WTC11 (cell line): ENCODE measurements around the gene ACSS3. TPM values are rescaled to one million over a fixed set of nuclear protein-coding genes. Genes with fewer than 3 reads are reported as not detected.

Experiments used
- ATAC-seq: fragments of 200-7000 bp; cut with Tn5 transposase; 2 replicates; pipeline ENCODE4 v1.10.0; 2021; ENCODE audit warnings: mild to moderate bottlenecking, moderate library complexity
- CTCF ChIA-PET: fragments of 300-600 bp; sonication (Branson Sonifier 250); formaldehyde crosslinking; loops from one replicate; lab custom pipeline; 2021; ENCODE audit warnings: antibody characterized with exemption; lab: Charles Lee
- POLR2A ChIA-PET: fragments of 350-600 bp; sonication (Branson Sonifier 250); formaldehyde crosslinking; loops from one replicate; lab custom pipeline; 2021; ENCODE audit warnings: antibody characterized with exemption; lab: Charles Lee
- DNase-seq: peaks from one replicate; pipeline ENCODE4 v3.0.0; 2021; ENCODE audit warnings: low spot score
- H3K27ac Mint-ChIP-seq: 2 replicates; pipeline ENCODE4 v1.8.0; 2021; ENCODE audit warnings: mixed read lengths
- H3K27me3 Mint-ChIP-seq: 2 replicates; pipeline ENCODE4 v1.8.0; 2021; ENCODE audit warnings: low read depth, mild to moderate bottlenecking, moderate library complexity, mixed read lengths
- H3K36me3 Mint-ChIP-seq: 2 replicates; pipeline ENCODE4 v1.8.0; 2021; ENCODE audit warnings: mixed read lengths
- H3K4me1 Mint-ChIP-seq: 2 replicates; pipeline ENCODE4 v1.8.0; 2022; ENCODE audit warnings: mixed read lengths
- H3K4me3 Mint-ChIP-seq: 2 replicates; pipeline ENCODE4 v1.8.0; 2021; ENCODE audit warnings: mild to moderate bottlenecking, moderate library complexity, mixed read lengths
- H3K9me3 Mint-ChIP-seq: 2 replicates; pipeline ENCODE4 v1.8.0; 2021; ENCODE audit warnings: mixed read lengths
- CREM ChIP-seq: sonication (generic); formaldehyde crosslinking; IDR thresholded peaks from 2 replicates; pipeline ENCODE4 v1.8.1; 2022; ENCODE audit warnings: mild to moderate bottlenecking, missing genetic modification reagents, moderate library complexity
- ESRRA ChIP-seq: sonication (generic); formaldehyde crosslinking; IDR thresholded peaks from 2 replicates; pipeline ENCODE4 v1.8.1; 2022; ENCODE audit warnings: mild to moderate bottlenecking, missing genetic modification reagents, borderline replicate concordance
- RORB ChIP-seq: fragments of 250-450 bp; sonication (Bioruptor Pico); IDR thresholded peaks from 2 replicates; pipeline ENCODE4 v1.9.0; 2021; ENCODE audit warnings: mild to moderate bottlenecking
- SMAD4 ChIP-seq: sonication (generic); formaldehyde crosslinking; IDR thresholded peaks from 2 replicates; pipeline ENCODE4 v1.8.0; 2022; ENCODE audit warnings: mild to moderate bottlenecking, missing genetic modification reagents
- ZBTB21 ChIP-seq: sonication (generic); formaldehyde crosslinking; IDR thresholded peaks from 2 replicates; pipeline ENCODE4 v1.8.1; 2023; ENCODE audit warnings: mild to moderate bottlenecking, missing genetic modification reagents, borderline replicate concordance
- ZNF396 ChIP-seq: fragments of 250-450 bp; sonication (Bioruptor Pico); IDR thresholded peaks from 2 replicates; pipeline ENCODE4 v1.8.0; 2021; ENCODE audit warnings: mild to moderate bottlenecking, moderate library complexity, borderline replicate concordance
- ZNF423 ChIP-seq: fragments of 250-450 bp; sonication (Bioruptor Pico); IDR thresholded peaks from 2 replicates; pipeline ENCODE4 v2.1.2; 2022; ENCODE audit warnings: mild to moderate bottlenecking, moderate library complexity
- total RNA-seq: library from RNA; stranded (reverse); gene quantifications from 3 replicates; pipeline ENCODE4 v1.2.3, GENCODE V29; 2021
- TF ChIP-seq, protein P1 (sequence below): sonication (generic); formaldehyde crosslinking; IDR thresholded peaks from 2 replicates; pipeline ENCODE4 v1.8.0; 2023; ENCODE audit warnings: missing genetic modification reagents, mild to moderate bottlenecking, borderline replicate concordance
- TF ChIP-seq, protein P2 (sequence below): sonication (generic); formaldehyde crosslinking; IDR thresholded peaks from 2 replicates; pipeline ENCODE4 v1.8.0; 2022; ENCODE audit warnings: missing genetic modification reagents
- TF ChIP-seq, protein P3 (sequence below): fragments of 250-450 bp; sonication (Bioruptor Pico); IDR thresholded peaks from 2 replicates; pipeline ENCODE4 v1.9.0; 2021; ENCODE audit warnings: moderate library complexity, mild to moderate bottlenecking, inconsistent platforms, borderline replicate concordance
- TF ChIP-seq, protein P4 (sequence below): fragments of 250-450 bp; sonication (Bioruptor Pico); IDR thresholded peaks from 2 replicates; pipeline ENCODE4 v1.8.0; 2021; ENCODE audit warnings: mild to moderate bottlenecking
- TF ChIP-seq, protein P5 (sequence below): sonication (generic); formaldehyde crosslinking; IDR thresholded peaks from 2 replicates; pipeline ENCODE4 v1.8.1; 2022; ENCODE audit warnings: mild to moderate bottlenecking, moderate library complexity, missing genetic modification reagents
- TF ChIP-seq, protein P6 (sequence below): sonication (generic); formaldehyde crosslinking; IDR thresholded peaks from 2 replicates; pipeline ENCODE4 v1.8.0; 2022; ENCODE audit warnings: mild to moderate bottlenecking, missing genetic modification reagents

Gene ACSS3
- total RNA-seq, 1 experiment from 2014 or later = 18.6 TPM

DNA sequence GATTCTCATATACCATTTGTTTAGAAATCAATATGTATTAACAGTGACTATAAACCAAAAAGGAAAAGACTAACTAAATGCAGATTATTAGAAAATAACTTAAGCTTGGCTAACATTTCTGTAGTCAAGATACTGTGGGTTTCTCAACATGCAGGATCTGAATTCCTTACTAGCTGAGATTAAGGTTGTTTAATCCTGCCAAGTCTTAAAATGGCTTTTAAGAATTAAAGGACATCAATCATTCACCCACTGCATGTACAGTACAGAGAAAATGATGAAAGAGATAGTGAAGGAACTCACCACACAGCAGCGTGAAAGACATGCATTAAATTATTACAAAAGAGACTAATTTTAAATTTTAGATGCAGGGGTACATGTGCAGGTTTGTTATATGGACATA lies 3.8 kb downstream of the ACSS3 start (continued):
- TF ChIP-seq, protein P1, sequence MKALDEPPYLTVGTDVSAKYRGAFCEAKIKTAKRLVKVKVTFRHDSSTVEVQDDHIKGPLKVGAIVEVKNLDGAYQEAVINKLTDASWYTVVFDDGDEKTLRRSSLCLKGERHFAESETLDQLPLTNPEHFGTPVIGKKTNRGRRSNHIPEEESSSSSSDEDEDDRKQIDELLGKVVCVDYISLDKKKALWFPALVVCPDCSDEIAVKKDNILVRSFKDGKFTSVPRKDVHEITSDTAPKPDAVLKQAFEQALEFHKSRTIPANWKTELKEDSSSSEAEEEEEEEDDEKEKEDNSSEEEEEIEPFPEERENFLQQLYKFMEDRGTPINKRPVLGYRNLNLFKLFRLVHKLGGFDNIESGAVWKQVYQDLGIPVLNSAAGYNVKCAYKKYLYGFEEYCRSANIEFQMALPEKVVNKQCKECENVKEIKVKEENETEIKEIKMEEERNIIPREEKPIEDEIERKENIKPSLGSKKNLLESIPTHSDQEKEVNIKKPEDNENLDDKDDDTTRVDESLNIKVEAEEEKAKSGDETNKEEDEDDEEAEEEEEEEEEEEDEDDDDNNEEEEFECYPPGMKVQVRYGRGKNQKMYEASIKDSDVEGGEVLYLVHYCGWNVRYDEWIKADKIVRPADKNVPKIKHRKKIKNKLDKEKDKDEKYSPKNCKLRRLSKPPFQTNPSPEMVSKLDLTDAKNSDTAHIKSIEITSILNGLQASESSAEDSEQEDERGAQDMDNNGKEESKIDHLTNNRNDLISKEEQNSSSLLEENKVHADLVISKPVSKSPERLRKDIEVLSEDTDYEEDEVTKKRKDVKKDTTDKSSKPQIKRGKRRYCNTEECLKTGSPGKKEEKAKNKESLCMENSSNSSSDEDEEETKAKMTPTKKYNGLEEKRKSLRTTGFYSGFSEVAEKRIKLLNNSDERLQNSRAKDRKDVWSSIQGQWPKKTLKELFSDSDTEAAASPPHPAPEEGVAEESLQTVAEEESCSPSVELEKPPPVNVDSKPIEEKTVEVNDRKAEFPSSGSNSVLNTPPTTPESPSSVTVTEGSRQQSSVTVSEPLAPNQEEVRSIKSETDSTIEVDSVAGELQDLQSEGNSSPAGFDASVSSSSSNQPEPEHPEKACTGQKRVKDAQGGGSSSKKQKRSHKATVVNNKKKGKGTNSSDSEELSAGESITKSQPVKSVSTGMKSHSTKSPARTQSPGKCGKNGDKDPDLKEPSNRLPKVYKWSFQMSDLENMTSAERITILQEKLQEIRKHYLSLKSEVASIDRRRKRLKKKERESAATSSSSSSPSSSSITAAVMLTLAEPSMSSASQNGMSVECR (CRISPR knock-in tag) = no peak
- TF ChIP-seq ESRRA (CRISPR knock-in tag) (no peak), ZBTB21 (CRISPR knock-in tag) (no peak), ZNF396 (no peak), CREM (no peak), SMAD4 (CRISPR knock-in tag) (no peak), ZNF423 (CRISPR knock-in tag) (no peak), RORB (CRISPR knock-in tag) (no peak)
- TF ChIP-seq, protein P2, sequence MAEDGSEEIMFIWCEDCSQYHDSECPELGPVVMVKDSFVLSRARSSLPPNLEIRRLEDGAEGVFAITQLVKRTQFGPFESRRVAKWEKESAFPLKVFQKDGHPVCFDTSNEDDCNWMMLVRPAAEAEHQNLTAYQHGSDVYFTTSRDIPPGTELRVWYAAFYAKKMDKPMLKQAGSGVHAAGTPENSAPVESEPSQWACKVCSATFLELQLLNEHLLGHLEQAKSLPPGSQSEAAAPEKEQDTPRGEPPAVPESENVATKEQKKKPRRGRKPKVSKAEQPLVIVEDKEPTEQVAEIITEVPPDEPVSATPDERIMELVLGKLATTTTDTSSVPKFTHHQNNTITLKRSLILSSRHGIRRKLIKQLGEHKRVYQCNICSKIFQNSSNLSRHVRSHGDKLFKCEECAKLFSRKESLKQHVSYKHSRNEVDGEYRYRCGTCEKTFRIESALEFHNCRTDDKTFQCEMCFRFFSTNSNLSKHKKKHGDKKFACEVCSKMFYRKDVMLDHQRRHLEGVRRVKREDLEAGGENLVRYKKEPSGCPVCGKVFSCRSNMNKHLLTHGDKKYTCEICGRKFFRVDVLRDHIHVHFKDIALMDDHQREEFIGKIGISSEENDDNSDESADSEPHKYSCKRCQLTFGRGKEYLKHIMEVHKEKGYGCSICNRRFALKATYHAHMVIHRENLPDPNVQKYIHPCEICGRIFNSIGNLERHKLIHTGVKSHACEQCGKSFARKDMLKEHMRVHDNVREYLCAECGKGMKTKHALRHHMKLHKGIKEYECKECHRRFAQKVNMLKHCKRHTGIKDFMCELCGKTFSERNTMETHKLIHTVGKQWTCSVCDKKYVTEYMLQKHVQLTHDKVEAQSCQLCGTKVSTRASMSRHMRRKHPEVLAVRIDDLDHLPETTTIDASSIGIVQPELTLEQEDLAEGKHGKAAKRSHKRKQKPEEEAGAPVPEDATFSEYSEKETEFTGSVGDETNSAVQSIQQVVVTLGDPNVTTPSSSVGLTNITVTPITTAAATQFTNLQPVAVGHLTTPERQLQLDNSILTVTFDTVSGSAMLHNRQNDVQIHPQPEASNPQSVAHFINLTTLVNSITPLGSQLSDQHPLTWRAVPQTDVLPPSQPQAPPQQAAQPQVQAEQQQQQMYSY = no peak
- TF ChIP-seq, protein P3, sequence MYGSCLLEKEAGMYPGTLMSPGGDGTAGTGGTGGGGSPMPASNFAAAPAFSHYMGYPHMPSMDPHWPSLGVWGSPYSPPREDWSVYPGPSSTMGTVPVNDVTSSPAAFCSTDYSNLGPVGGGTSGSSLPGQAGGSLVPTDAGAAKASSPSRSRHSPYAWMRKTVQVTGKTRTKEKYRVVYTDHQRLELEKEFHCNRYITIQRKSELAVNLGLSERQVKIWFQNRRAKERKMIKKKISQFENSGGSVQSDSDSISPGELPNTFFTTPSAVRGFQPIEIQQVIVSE (CRISPR knock-in tag) = no peak
- TF ChIP-seq, protein P4, sequence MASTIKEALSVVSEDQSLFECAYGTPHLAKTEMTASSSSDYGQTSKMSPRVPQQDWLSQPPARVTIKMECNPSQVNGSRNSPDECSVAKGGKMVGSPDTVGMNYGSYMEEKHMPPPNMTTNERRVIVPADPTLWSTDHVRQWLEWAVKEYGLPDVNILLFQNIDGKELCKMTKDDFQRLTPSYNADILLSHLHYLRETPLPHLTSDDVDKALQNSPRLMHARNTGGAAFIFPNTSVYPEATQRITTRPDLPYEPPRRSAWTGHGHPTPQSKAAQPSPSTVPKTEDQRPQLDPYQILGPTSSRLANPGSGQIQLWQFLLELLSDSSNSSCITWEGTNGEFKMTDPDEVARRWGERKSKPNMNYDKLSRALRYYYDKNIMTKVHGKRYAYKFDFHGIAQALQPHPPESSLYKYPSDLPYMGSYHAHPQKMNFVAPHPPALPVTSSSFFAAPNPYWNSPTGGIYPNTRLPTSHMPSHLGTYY (CRISPR knock-in tag) = no peak
- TF ChIP-seq, protein P5, sequence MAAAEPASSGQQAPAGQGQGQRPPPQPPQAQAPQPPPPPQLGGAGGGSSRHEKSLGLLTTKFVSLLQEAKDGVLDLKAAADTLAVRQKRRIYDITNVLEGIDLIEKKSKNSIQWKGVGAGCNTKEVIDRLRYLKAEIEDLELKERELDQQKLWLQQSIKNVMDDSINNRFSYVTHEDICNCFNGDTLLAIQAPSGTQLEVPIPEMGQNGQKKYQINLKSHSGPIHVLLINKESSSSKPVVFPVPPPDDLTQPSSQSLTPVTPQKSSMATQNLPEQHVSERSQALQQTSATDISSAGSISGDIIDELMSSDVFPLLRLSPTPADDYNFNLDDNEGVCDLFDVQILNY (CRISPR knock-in tag) = no peak

DNA sequence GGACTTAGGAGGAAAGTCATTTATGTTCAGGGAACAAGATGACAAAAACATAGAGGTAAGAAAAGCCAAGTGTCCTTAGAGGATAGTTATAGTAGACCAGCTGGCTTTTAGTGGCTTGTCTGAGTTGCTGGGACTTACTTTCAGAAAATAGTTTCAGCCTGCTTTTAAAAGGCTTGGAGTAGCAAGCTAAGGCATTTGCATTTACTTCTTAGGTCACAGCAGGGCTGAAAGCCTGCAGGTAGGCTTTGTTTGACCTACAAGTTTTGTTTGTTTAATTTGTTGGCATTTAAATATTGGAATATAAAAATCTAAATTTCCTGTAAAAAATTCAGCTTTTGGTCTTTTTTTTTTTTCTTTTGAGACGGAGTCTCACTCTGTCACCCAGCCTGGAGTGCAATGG lies 5.1 kb downstream of the ACSS3 start:
- Mint-ChIP-seq H3K4me1 (peaks cover 78% of the 10 kb centered on the region), H3K9me3 (no peaks in the 10 kb centered on the region), H3K36me3 (no peaks in the 10 kb centered on the region), H3K4me3 (no peak overlapping the region), H3K27me3 (peaks cover 2% of the 10 kb centered on the region), H3K27ac (peak overlapping the region; percentile 64)
- DNase-seq (no peak), ATAC-seq (peak; percentile 23)
- TF ChIP-seq, protein P6, sequence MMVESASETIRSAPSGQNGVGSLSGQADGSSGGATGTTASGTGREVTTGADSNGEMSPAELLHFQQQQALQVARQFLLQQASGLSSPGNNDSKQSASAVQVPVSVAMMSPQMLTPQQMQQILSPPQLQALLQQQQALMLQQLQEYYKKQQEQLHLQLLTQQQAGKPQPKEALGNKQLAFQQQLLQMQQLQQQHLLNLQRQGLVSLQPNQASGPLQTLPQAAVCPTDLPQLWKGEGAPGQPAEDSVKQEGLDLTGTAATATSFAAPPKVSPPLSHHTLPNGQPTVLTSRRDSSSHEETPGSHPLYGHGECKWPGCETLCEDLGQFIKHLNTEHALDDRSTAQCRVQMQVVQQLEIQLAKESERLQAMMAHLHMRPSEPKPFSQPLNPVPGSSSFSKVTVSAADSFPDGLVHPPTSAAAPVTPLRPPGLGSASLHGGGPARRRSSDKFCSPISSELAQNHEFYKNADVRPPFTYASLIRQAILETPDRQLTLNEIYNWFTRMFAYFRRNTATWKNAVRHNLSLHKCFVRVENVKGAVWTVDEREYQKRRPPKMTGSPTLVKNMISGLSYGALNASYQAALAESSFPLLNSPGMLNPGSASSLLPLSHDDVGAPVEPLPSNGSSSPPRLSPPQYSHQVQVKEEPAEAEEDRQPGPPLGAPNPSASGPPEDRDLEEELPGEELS (CRISPR knock-in tag) = no peak
- ChIA-PET CTCF (no interaction called here), POLR2A (no interaction called here)
